H9 (cell line): Measurements from ENCODE around the gene FBXO38. TPM values are rescaled to one million over a fixed set of nuclear protein-coding genes. Genes with fewer than 3 reads are reported as not detected.

Experiments used
- DNase-seq: peaks from one replicate; pipeline ENCODE4 v3.0.0-alpha.2; 2017
- H2AFZ ChIP-seq: one replicate; pipeline ENCODE4 v1.6.1; 2013; ENCODE audit warnings: mild to moderate bottlenecking, low read length, control low read depth, moderate library complexity
- H2AK5ac ChIP-seq: 2 replicates; pipeline ENCODE4 v1.6.1; 2013; ENCODE audit warnings: low read length, control low read depth, mixed read lengths; ENCODE audit not compliant: insufficient read length
- H2BK120ac ChIP-seq: one replicate; pipeline ENCODE4 v1.6.1; 2013; ENCODE audit warnings: low read depth, mild to moderate bottlenecking, low read length, control low read depth, inconsistent platforms; ENCODE audit not compliant: poor library complexity, severe bottlenecking
- H2BK12ac ChIP-seq: 2 replicates; pipeline ENCODE4 v1.6.1; 2013; ENCODE audit warnings: low read length, control low read depth, mixed read lengths, low read depth; ENCODE audit not compliant: insufficient read length
- H2BK15ac ChIP-seq: 2 replicates; pipeline ENCODE4 v1.6.1; 2013; ENCODE audit warnings: low read depth, low read length, control low read depth
- H2BK20ac ChIP-seq: one replicate; pipeline ENCODE4 v1.6.1; 2013; ENCODE audit warnings: low read depth, mild to moderate bottlenecking, low read length, control low read depth, inconsistent platforms; ENCODE audit not compliant: poor library complexity, severe bottlenecking
- H2BK5ac ChIP-seq: 2 replicates; pipeline ENCODE4 v1.6.1; 2013; ENCODE audit warnings: low read length, control low read depth, mixed read lengths; ENCODE audit not compliant: insufficient read length
- H3K14ac ChIP-seq: 2 replicates; pipeline ENCODE4 v1.6.1; 2013; ENCODE audit warnings: low read length, control low read depth; ENCODE audit not compliant: insufficient read depth
- H3K18ac ChIP-seq: 2 replicates; pipeline ENCODE4 v1.6.1; 2013; ENCODE audit warnings: low read depth, mild to moderate bottlenecking, mixed read lengths, low read length, control low read depth; ENCODE audit not compliant: insufficient read length
- H3K23ac ChIP-seq: 2 replicates; pipeline ENCODE4 v1.6.1; 2013; ENCODE audit warnings: low read length, control low read depth, mixed read lengths, low read depth; ENCODE audit not compliant: insufficient read length
- H3K23me2 ChIP-seq: 2 replicates; pipeline ENCODE4 v1.6.1; 2013; ENCODE audit warnings: low read depth, mild to moderate bottlenecking, mixed read lengths, low read length, control low read depth; ENCODE audit not compliant: insufficient read length, poor library complexity, severe bottlenecking
- H3K27ac ChIP-seq: 2 replicates; pipeline ENCODE4 v1.5.1; 2013; ENCODE audit warnings: low read length, control low read depth, mixed read lengths, low read depth; ENCODE audit not compliant: insufficient read length
- H3K27me3 ChIP-seq: 2 replicates; pipeline ENCODE4 v1.6.1; 2013; ENCODE audit warnings: low read length, control low read depth, inconsistent platforms; ENCODE audit not compliant: insufficient read depth
- H3K4ac ChIP-seq: 2 replicates; pipeline ENCODE4 v1.6.1; 2013; ENCODE audit warnings: low read depth, mild to moderate bottlenecking, control low read depth, inconsistent platforms, low read length, moderate library complexity
- H3K4me1 ChIP-seq: 2 replicates; pipeline ENCODE4 v1.6.1; 2013; ENCODE audit warnings: low read length, control low read depth, inconsistent platforms; ENCODE audit not compliant: insufficient read depth
- H3K4me2 ChIP-seq: 2 replicates; pipeline ENCODE4 v1.6.1; 2013; ENCODE audit warnings: low read length, control low read depth, mixed read lengths; ENCODE audit not compliant: insufficient read length, insufficient read depth
- H3K56ac ChIP-seq: 2 replicates; pipeline ENCODE4 v1.6.1; 2013; ENCODE audit warnings: low read depth, mild to moderate bottlenecking, mixed read lengths, low read length, control low read depth; ENCODE audit not compliant: insufficient read length
- H3K79me1 ChIP-seq: 2 replicates; pipeline ENCODE4 v1.6.1; 2013; ENCODE audit warnings: low read depth, mild to moderate bottlenecking, moderate library complexity, low read length, control low read depth, inconsistent platforms; ENCODE audit not compliant: insufficient read depth, poor library complexity, severe bottlenecking
- H3K79me2 ChIP-seq: 2 replicates; pipeline ENCODE4 v1.6.1; 2013; ENCODE audit warnings: low read length, control low read depth, inconsistent platforms; ENCODE audit not compliant: insufficient read depth
- H3K9ac ChIP-seq: 2 replicates; pipeline ENCODE4 v1.6.1; 2013; ENCODE audit warnings: low read length, control low read depth, mixed read lengths; ENCODE audit not compliant: insufficient read length; ENCODE audit errors: extremely low read depth
- H3K9me3 ChIP-seq: one replicate; pipeline ENCODE4 v1.6.1; 2013; ENCODE audit warnings: low read depth, low read length, inconsistent platforms; ENCODE audit not compliant: control insufficient read depth
- H3T11ph ChIP-seq: one replicate; pipeline ENCODE4 v1.6.1; 2013; ENCODE audit warnings: mild to moderate bottlenecking, low read length, control low read depth, inconsistent platforms
- H4K20me1 ChIP-seq: one replicate; pipeline ENCODE4 v1.6.1; 2013; ENCODE audit not compliant: control insufficient read depth, insufficient read length, insufficient read depth
- H4K5ac ChIP-seq: 2 replicates; pipeline ENCODE4 v1.6.1; 2013; ENCODE audit warnings: low read depth, mild to moderate bottlenecking, mixed read lengths, low read length, control low read depth; ENCODE audit not compliant: insufficient read length
- H4K8ac ChIP-seq: replicated peaks from 2 replicates; pipeline ENCODE4 v1.6.1; 2013; ENCODE audit warnings: low read length, control low read depth, mixed read lengths, low read depth; ENCODE audit not compliant: insufficient read length
- H4K91ac ChIP-seq: 2 replicates; pipeline ENCODE4 v1.6.1; 2013; ENCODE audit warnings: low read depth, mild to moderate bottlenecking, moderate library complexity, mixed read lengths, low read length, control low read depth; ENCODE audit not compliant: insufficient read length
- H3K27ac Mint-ChIP-seq, 3 experiments: 2 replicates in 2 of 3; 3 replicates in 1 of 3; pipeline ENCODE4 v1.8.0; 2020 to 2021; ENCODE audit warnings: mixed read lengths in 3 of 3, mild to moderate bottlenecking in 1 of 3, moderate library complexity in 1 of 3
- H3K27me3 Mint-ChIP-seq: 2 replicates; pipeline ENCODE4 v1.8.0; 2021; ENCODE audit warnings: low read depth, mild to moderate bottlenecking, moderate library complexity, mixed read lengths
- H3K36me3 Mint-ChIP-seq, 3 experiments: 2 replicates in 2 of 3; 3 replicates in 1 of 3; pipeline ENCODE4 v1.8.0; 2020 to 2021; ENCODE audit warnings: low read depth in 3 of 3, mixed read lengths in 3 of 3; ENCODE audit not compliant: insufficient read depth in 1 of 3
- H3K4me1 Mint-ChIP-seq, 2 experiments: 2 replicates each; pipeline ENCODE4 v1.8.0; 2020; ENCODE audit warnings: mixed read lengths in 2 of 2
- H3K4me3 Mint-ChIP-seq, 2 experiments: 2 replicates in 1 of 2; 3 replicates in 1 of 2; pipeline ENCODE4 v1.8.0; 2020 to 2021; ENCODE audit warnings: mild to moderate bottlenecking in 2 of 2, mixed read lengths in 2 of 2, moderate library complexity in 1 of 2
- H3K9me3 Mint-ChIP-seq, 2 experiments: 2 replicates in 1 of 2; 3 replicates in 1 of 2; pipeline ENCODE4 v1.8.0; 2020; ENCODE audit warnings: mild to moderate bottlenecking in 2 of 2, mixed read lengths in 2 of 2, moderate library complexity in 1 of 2
- WGBS: extraction: QIAGEN DNeasy Blood & Tissue Kit; methylation state at CpG from one replicate; pipeline ENCODE4 v1.1.7; 2013; ENCODE audit warnings: missing lambda C conversion rate, low lambda C conversion rate, mixed read lengths; ENCODE audit not compliant: insufficient read length; ENCODE audit errors: extremely low coverage; 5-methylcytosine and 5-hydroxymethylcytosine counted together
- total RNA-seq: library from RNA; stranded (reverse); gene quantifications from 2 replicates; pipeline ENCODE4 v1.2.1, GENCODE V29; 2021
- TF ChIP-seq, protein P1 (sequence below): fragments of 200-600 bp; sonication (generic); conservative IDR thresholded peaks from 3 replicates; pipeline ENCODE4 v1.8.0; 2021; ENCODE audit warnings: antibody characterized with exemption, mild to moderate bottlenecking

Gene FBXO38
- total RNA-seq, 1 experiment from 2014 or later: 34.6 TPM

DNA sequence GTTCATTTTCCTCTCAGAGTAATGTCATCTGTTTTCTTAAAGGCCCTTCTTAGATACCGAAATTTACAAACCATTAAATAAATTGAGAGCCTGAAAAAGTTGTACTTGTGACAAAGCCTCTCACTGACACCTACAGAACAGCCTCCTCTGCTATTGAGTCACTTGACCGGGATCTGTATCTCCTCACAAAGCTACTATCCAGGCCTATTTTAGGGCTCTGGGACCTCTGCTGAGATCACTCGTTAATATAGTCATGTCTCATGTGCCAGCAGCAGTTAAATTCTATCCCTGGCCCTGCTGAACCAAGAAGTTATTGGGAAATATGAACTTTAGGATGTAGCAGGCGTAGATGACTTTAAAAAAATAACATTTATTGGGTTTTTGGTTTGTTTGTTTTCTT lies 31.1 kb downstream of the FBXO38 start:
- Histone ChIP-seq H3K14ac (no peak overlapping the region), H4K8ac (no peak overlapping the region), H3K27me3 (no peaks in the 10 kb centered on the region), H3K79me1 (no peaks in the 10 kb centered on the region), H3K4me1 (no peaks in the 10 kb centered on the region), H3K79me2 (no peaks in the 10 kb centered on the region), H2AK5ac (no peak overlapping the region), H4K5ac (no peak overlapping the region), H2BK120ac (no peak overlapping the region), H2BK20ac (no peak overlapping the region), H3K23ac (no peak overlapping the region), H4K20me1 (no peaks in the 10 kb centered on the region), H3K18ac (no peak overlapping the region), H2AFZ (no peak overlapping the region), H3K23me2 (no peaks in the 10 kb centered on the region), H3K27ac (no peak overlapping the region), H3K4ac (no peak overlapping the region), H2BK15ac (no peak overlapping the region), H2BK5ac (no peak overlapping the region), H3K9ac (no peak overlapping the region), H3K9me3 (no peaks in the 10 kb centered on the region), H4K91ac (no peak overlapping the region), H2BK12ac (no peak overlapping the region), H3K56ac (no peak overlapping the region), H3T11ph (no peak overlapping the region), H3K4me2 (no peak overlapping the region)
- DNase-seq: no peak
- TF ChIP-seq, protein P1, sequence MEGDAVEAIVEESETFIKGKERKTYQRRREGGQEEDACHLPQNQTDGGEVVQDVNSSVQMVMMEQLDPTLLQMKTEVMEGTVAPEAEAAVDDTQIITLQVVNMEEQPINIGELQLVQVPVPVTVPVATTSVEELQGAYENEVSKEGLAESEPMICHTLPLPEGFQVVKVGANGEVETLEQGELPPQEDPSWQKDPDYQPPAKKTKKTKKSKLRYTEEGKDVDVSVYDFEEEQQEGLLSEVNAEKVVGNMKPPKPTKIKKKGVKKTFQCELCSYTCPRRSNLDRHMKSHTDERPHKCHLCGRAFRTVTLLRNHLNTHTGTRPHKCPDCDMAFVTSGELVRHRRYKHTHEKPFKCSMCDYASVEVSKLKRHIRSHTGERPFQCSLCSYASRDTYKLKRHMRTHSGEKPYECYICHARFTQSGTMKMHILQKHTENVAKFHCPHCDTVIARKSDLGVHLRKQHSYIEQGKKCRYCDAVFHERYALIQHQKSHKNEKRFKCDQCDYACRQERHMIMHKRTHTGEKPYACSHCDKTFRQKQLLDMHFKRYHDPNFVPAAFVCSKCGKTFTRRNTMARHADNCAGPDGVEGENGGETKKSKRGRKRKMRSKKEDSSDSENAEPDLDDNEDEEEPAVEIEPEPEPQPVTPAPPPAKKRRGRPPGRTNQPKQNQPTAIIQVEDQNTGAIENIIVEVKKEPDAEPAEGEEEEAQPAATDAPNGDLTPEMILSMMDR: no peak
- H3K4me1 Mint-ChIP-seq: no peaks in the 10 kb centered on the region
- no peaks in the 10 kb centered on the region for H3K9me3 Mint-ChIP-seq
- no peak overlapping the region for H3K4me3 Mint-ChIP-seq
- H3K36me3 Mint-ChIP-seq: peaks cover 19 to 75% (median 74%) of the 10 kb centered on the region in 3 experiments
- WGBS: no CpG with 5 or more reads among the region's 4 CpGs
- no peak overlapping the region for H3K27ac Mint-ChIP-seq
- no peaks in the 10 kb centered on the region for H3K27me3 Mint-ChIP-seq
